ENCODE data around the gene SF3B2.

SF3B2 gene

GRCh38 chr11:66035653-66036333 lies 16.4 kb upstream of the SF3B2 start:
- TF ChIP-seq, protein P1, sequence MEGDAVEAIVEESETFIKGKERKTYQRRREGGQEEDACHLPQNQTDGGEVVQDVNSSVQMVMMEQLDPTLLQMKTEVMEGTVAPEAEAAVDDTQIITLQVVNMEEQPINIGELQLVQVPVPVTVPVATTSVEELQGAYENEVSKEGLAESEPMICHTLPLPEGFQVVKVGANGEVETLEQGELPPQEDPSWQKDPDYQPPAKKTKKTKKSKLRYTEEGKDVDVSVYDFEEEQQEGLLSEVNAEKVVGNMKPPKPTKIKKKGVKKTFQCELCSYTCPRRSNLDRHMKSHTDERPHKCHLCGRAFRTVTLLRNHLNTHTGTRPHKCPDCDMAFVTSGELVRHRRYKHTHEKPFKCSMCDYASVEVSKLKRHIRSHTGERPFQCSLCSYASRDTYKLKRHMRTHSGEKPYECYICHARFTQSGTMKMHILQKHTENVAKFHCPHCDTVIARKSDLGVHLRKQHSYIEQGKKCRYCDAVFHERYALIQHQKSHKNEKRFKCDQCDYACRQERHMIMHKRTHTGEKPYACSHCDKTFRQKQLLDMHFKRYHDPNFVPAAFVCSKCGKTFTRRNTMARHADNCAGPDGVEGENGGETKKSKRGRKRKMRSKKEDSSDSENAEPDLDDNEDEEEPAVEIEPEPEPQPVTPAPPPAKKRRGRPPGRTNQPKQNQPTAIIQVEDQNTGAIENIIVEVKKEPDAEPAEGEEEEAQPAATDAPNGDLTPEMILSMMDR (conservative IDR thresholded peaks at IDR 0.05; ENCODE audit: low read depth, low read length): no peak
- no peak overlapping the region for H3K4me3 ChIP-seq (ENCODE audit: low read depth, low read length)
- no peak for DNase-seq (ENCODE audit: low read depth)

DNA sequence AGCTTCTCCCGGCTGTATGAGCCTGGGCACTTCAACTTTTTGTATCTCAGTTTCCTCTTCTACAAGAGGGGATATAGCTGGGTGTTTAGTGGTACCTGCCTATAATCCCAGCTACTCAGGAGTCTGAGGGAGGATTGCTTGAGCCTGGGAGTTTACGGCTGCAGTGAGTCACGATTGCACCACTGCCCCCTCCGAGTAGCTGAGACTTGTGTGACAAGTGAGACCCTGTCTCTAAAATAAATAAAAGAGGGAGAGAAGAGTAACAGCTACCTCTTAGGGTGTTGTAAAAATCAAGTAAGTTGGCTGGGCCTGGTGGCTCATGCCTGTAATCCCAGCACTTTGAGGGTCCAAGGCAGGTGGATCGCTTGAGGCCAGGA lies 15.8 kb upstream of the SF3B2 start:
- no peak for DNase-seq (ENCODE audit: low read depth)
- H3K4me3 ChIP-seq (ENCODE audit: low read depth, low read length): no peak overlapping the region
- TF ChIP-seq, protein P1 (conservative IDR thresholded peaks at IDR 0.05; ENCODE audit: low read depth, low read length): no peak

- TF ChIP-seq, protein P1 (conservative IDR thresholded peaks at IDR 0.05; ENCODE audit: low read depth, low read length): no peak
- DNase-seq (ENCODE audit: low read depth): no peak
- no peak overlapping the region for H3K4me3 ChIP-seq (ENCODE audit: low read depth, low read length)
Observed at GRCh38 chr11:66037327-66037726, 14.8 kb upstream of the SF3B2 start.

- no peak for DNase-seq (ENCODE audit: low read depth)
- H3K4me3 ChIP-seq (ENCODE audit: low read depth, low read length): no peak overlapping the region
- TF ChIP-seq, protein P1 (conservative IDR thresholded peaks at IDR 0.05; ENCODE audit: low read depth, low read length): no peak
Observed at GRCh38 chr11:66039765-66040164, 12.4 kb upstream of the SF3B2 start.

DNA sequence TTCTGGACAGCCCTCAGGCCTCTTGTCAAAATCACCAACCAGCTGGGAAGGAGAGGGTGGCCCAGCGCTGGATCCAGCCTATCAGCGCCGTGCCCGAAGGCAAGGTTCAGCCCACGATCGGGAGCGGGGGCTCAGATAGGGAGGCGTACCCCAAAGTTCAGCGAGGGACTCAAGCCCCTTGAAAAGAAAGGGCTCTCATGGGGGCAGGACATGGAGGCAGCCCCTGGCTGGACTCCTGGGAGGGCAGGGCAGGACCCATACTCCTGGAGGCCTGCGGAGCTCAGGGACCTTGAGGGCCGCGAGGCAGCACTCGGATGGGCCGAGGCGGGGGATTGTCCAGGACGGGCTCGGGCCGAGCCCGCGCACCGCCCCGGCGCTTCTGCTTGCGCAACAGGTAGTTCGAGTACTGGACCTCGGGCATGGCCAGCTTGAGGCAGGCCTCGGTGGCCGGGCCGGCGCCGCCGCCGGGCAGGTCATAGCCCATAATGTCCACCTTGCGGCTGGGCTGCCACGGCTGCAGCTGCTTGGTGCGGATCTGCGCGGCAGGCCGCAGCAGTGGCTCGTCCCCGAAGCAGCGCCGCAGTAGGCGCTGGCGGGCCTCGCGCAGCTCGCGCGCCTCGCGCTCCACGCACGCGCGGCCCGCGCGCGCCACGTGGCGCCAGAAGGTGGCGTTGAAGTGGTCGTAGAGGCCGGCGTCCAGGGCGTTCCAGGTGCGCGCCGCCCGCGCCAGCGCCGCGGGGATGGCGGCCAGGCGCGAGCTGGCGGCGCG lies 9.8 kb upstream of the SF3B2 start:
- TF ChIP-seq, protein P1 (conservative IDR thresholded peaks at IDR 0.05; ENCODE audit: low read depth, low read length): no peak
- no peak overlapping the region for H3K4me3 ChIP-seq (ENCODE audit: low read depth, low read length)
- no peak for DNase-seq (ENCODE audit: low read depth)

GRCh38 chr11:66042996-66043906 lies 8.9 kb upstream of the SF3B2 start:
- H3K4me3 ChIP-seq (ENCODE audit: low read depth, low read length): no peak overlapping the region
- TF ChIP-seq, protein P1 (conservative IDR thresholded peaks at IDR 0.05; ENCODE audit: low read depth, low read length): no peak
- DNase-seq (ENCODE audit: low read depth): no peak
